Measurements from ENCODE around the gene SWT1. TPM values are rescaled to one million over a fixed set of nuclear protein-coding genes. Genes with fewer than 3 reads are reported as not detected.
A peak's percentile ranks its signal among the peaks of the same experiment; 100 is the strongest.
"Not testable (repeated sequence)": the region's sequence is repeated elsewhere in the genome, so short reads cannot be mapped to it uniquely, and the experiment has no call there.

Gene SWT1
- polyA plus RNA-seq, 4 donors, result 7.9 to 10.3 (median 8.9) TPM

- DNase-seq (ENCODE audit: low read depth in 4 of 4, low spot score in 2 of 4), result peak; percentile 69 to 90 (median 78)
Measured at GRCh38 chr1:185316163-185317033, 159.4 kb downstream of the SWT1 start.

- DNase-seq (ENCODE audit: low read depth in 4 of 4, low spot score in 2 of 4), result peak; percentile 82 to 87 (median 84)
Measured at GRCh38 chr1:185317034-185317885, 160.3 kb downstream of the SWT1 start, which contains the start of gene IVNS1ABP. Gene IVNS1ABP (minus strand): TSS chr1:185317243. CDS start chr1:185309493, 7,750 bp downstream.

- DNase-seq (ENCODE audit: low read depth in 4 of 4, low spot score in 2 of 4), result peak in 2 of 4 donors; percentile 30 to 34
Measured at GRCh38 chr1:185317886-185318310, 160.9 kb downstream of the SWT1 start.

- DNase-seq (ENCODE audit: low read depth in 4 of 4, low spot score in 2 of 4), result no peak
Measured at GRCh38 chr1:185318431-185319138, 161.6 kb downstream of the SWT1 start.

- no peak for DNase-seq (ENCODE audit: low read depth in 4 of 4, low spot score in 2 of 4)
Measured at GRCh38 chr1:185319139-185319475, 162.1 kb downstream of the SWT1 start.

- not testable (repeated sequence) for DNase-seq (ENCODE audit: low read depth in 4 of 4, low spot score in 2 of 4)
Measured at GRCh38 chr1:185321104-185321503, 164.1 kb downstream of the SWT1 start.

- not testable (repeated sequence) for DNase-seq (ENCODE audit: low read depth in 4 of 4, low spot score in 2 of 4)
Measured at GRCh38 chr1:185321653-185322221, 164.8 kb downstream of the SWT1 start.

GRCh38 chr1:185322636-185323035 is 165.7 kb downstream of the SWT1 start:
- DNase-seq (ENCODE audit: low read depth in 4 of 4, low spot score in 2 of 4), result no peak

- no peak for DNase-seq (ENCODE audit: low read depth in 4 of 4, low spot score in 2 of 4)
Measured at GRCh38 chr1:185324118-185324517, 167.2 kb downstream of the SWT1 start.

GRCh38 chr1:185325413-185325812 is 168.4 kb downstream of the SWT1 start:
- DNase-seq (ENCODE audit: low read depth in 4 of 4, low spot score in 2 of 4), result no peak

GRCh38 chr1:185328255-185328654 is 171.3 kb downstream of the SWT1 start:
- DNase-seq (ENCODE audit: low read depth in 4 of 4, low spot score in 2 of 4), result no peak

GRCh38 chr1:185334182-185334581 is 177.2 kb downstream of the SWT1 start:
- no peak for DNase-seq (ENCODE audit: low read depth in 4 of 4, low spot score in 2 of 4)

GRCh38 chr1:185337246-185337645 is 180.3 kb downstream of the SWT1 start:
- no peak for DNase-seq (ENCODE audit: low read depth in 4 of 4, low spot score in 2 of 4)

- DNase-seq (ENCODE audit: low read depth in 4 of 4, low spot score in 2 of 4), result no peak
Measured at GRCh38 chr1:185338719-185339622, 182.0 kb downstream of the SWT1 start.

- no peak for DNase-seq (ENCODE audit: low read depth in 4 of 4, low spot score in 2 of 4)
Measured at GRCh38 chr1:185341196-185341781, 184.3 kb downstream of the SWT1 start.
